Ammon's horn (tissue), 1 donor: ENCODE measurements around the gene SLCO4C1.
"Not testable (repeated sequence)": the region's sequence is repeated elsewhere in the genome, so short reads cannot be mapped to it uniquely, and the experiment has no call there.

Experiments
- DNase-seq: peaks from one replicate; pipeline ENCODE4 v3.0.0-alpha.2; 2016; ENCODE audit warnings: low spot score

Gene SLCO4C1

GRCh38 chr5:102296178-102296817, at the start of gene SLCO4C1:
Gene SLCO4C1 (minus strand): TSS chr5:102296284. CDS start chr5:102296262, 22 bp downstream.
- DNase-seq: peak; percentile 72

GRCh38 chr5:102341681-102342288, 45.7 kb upstream of the SLCO4C1 start:
- no peak for DNase-seq

GRCh38 chr5:102324714-102325113, 28.6 kb upstream of the SLCO4C1 start:
- no peak for DNase-seq

GRCh38 chr5:102318801-102319200, 22.7 kb upstream of the SLCO4C1 start:
- not testable (repeated sequence) for DNase-seq

GRCh38 chr5:102314328-102314727, 18.2 kb upstream of the SLCO4C1 start:
- DNase-seq: no peak

GRCh38 chr5:102313912-102314311, 17.8 kb upstream of the SLCO4C1 start:
- no peak for DNase-seq

GRCh38 chr5:102312586-102313370, 16.7 kb upstream of the SLCO4C1 start:
- no peak for DNase-seq

GRCh38 chr5:102309586-102309985, 13.5 kb upstream of the SLCO4C1 start:
- DNase-seq: no peak

GRCh38 chr5:102307232-102307631, 11.1 kb upstream of the SLCO4C1 start:
- DNase-seq: no peak

- no peak for DNase-seq
Measured at GRCh38 chr5:102306121-102306520, 10.0 kb upstream of the SLCO4C1 start.

GRCh38 chr5:102295534-102296177, 428 bp downstream of the SLCO4C1 start:
- DNase-seq: no peak

GRCh38 chr5:102294886-102295395, 1.1 kb downstream of the SLCO4C1 start:
- no peak for DNase-seq

GRCh38 chr5:102290004-102290403, 6.1 kb downstream of the SLCO4C1 start:
- no peak for DNase-seq

GRCh38 chr5:102289251-102289899, 6.7 kb downstream of the SLCO4C1 start:
- DNase-seq: no peak

- DNase-seq: no peak
Measured at GRCh38 chr5:102288630-102289029, 7.5 kb downstream of the SLCO4C1 start.

GRCh38 chr5:102286476-102286875, 9.6 kb downstream of the SLCO4C1 start:
- no peak for DNase-seq

GRCh38 chr5:102283102-102283797, 12.8 kb downstream of the SLCO4C1 start:
- DNase-seq: no peak

- DNase-seq: no peak
Measured at GRCh38 chr5:102279711-102280110, 16.4 kb downstream of the SLCO4C1 start.

GRCh38 chr5:102278231-102278630, 17.9 kb downstream of the SLCO4C1 start:
- DNase-seq: no peak

- DNase-seq: no peak
Measured at GRCh38 chr5:102277144-102277543, 18.9 kb downstream of the SLCO4C1 start.

- DNase-seq: no peak
Measured at GRCh38 chr5:102271759-102272158, 24.3 kb downstream of the SLCO4C1 start.
